PC-3 (cell line): ENCODE measurements around the gene SAMD4A. TPM values are rescaled to one million over a fixed set of nuclear protein-coding genes. Genes with fewer than 3 reads are reported as not detected.

Source experiments
- ATAC-seq: fragments of 200-7000 bp; cut with Tn5 transposase; 2 replicates; pipeline ENCODE4 v1.9.1; 2020; ENCODE audit warnings: mild to moderate bottlenecking, moderate library complexity
- BruUV-seq: library from RNA; stranded (reverse); fragments of 400-500 nt; replicated peaks from 2 replicates; lab custom pipeline; 2021; lab: Mats Ljungman, UMichigan
- CTCF ChIA-PET: fragments of 300-600 bp; sonication (Branson Sonifier 250); formaldehyde crosslinking; loops from one replicate; lab custom pipeline; 2022; ENCODE audit warnings: antibody characterized with exemption; lab: Charles Lee
- POLR2A ChIA-PET: fragments of 300-600 bp; sonication (Branson Sonifier 250); formaldehyde crosslinking; loops from one replicate; lab custom pipeline; 2022; ENCODE audit warnings: antibody characterized with exemption; ENCODE audit not compliant: unreplicated experiment; lab: Charles Lee
- DNase-seq: peaks from one replicate; pipeline ENCODE4 v3.0.0-alpha.2; 2015
- H2AFZ ChIP-seq: fragments of 300-600 bp; sonication (generic); 2 replicates; pipeline ENCODE4 v1.6.0; 2016; ENCODE audit warnings: antibody characterized with exemption, low read length
- H3F3A ChIP-seq: fragments of 300-600 bp; sonication (generic); one replicate; pipeline ENCODE4 v1.6.0; 2017; ENCODE audit warnings: antibody characterized with exemption, low read length, control low read depth, mild to moderate bottlenecking; ENCODE audit not compliant: unreplicated experiment
- H3K27ac ChIP-seq: fragments of 300-600 bp; sonication (generic); 2 replicates; pipeline ENCODE4 v1.5.1; 2016; ENCODE audit warnings: mild to moderate bottlenecking, low read length
- H3K27me3 ChIP-seq: fragments of 300-600 bp; sonication (generic); 2 replicates; pipeline ENCODE4 v1.6.1; 2016; ENCODE audit warnings: low read length, mixed read lengths
- H3K36me3 ChIP-seq: fragments of 300-600 bp; sonication (generic); 2 replicates; pipeline ENCODE4 v1.6.1; 2016; ENCODE audit warnings: low read depth, mixed run types, low read length, mixed read lengths
- H3K4me1 ChIP-seq: fragments of 300-600 bp; sonication (generic); 2 replicates; pipeline ENCODE4 v1.5.1; 2016; ENCODE audit warnings: low read length; ENCODE audit not compliant: insufficient read depth
- H3K4me2 ChIP-seq: fragments of 300-600 bp; sonication (generic); 2 replicates; pipeline ENCODE4 v1.6.0; 2016; ENCODE audit warnings: low read length
- H3K4me3 ChIP-seq: fragments of 300-600 bp; sonication (generic); 2 replicates; pipeline ENCODE4 v1.5.1; 2016; ENCODE audit warnings: mild to moderate bottlenecking, low read length, mixed read lengths
- H3K79me2 ChIP-seq: fragments of 300-600 bp; sonication (generic); 2 replicates; pipeline ENCODE4 v1.6.1; 2017; ENCODE audit warnings: low read length, mixed read lengths
- H3K9ac ChIP-seq: fragments of 300-600 bp; sonication (generic); 2 replicates; pipeline ENCODE4 v1.6.0; 2016; ENCODE audit warnings: mild to moderate bottlenecking, low read length
- H3K9me2 ChIP-seq: fragments of 300-600 bp; sonication (generic); replicated peaks from 2 replicates; pipeline ENCODE4 v1.6.1; 2016; ENCODE audit warnings: mixed run types, low read length, mixed read lengths
- H3K9me3 ChIP-seq: fragments of 300-600 bp; sonication (generic); 2 replicates; pipeline ENCODE4 v1.6.1; 2016; ENCODE audit warnings: low read length, mixed read lengths
- H4K20me1 ChIP-seq: fragments of 300-600 bp; sonication (generic); 2 replicates; pipeline ENCODE4 v1.6.1; 2016; ENCODE audit warnings: low read length, mixed read lengths
- CTCF ChIP-seq: fragments of 300-600 bp; sonication (generic); conservative IDR thresholded peaks from 2 replicates; pipeline ENCODE4 v1.5.1; 2017; ENCODE audit warnings: antibody characterized with exemption, low read depth, mild to moderate bottlenecking, low read length
- EZH2 ChIP-seq: fragments of 300-600 bp; sonication (generic); IDR thresholded peaks from one replicate; pipeline ENCODE4 v1.6.1; 2017; ENCODE audit warnings: antibody characterized with exemption, mild to moderate bottlenecking, low read length; ENCODE audit not compliant: unreplicated experiment
- EZH2phosphoT487 ChIP-seq: fragments of 300-600 bp; sonication (generic); IDR thresholded peaks from 2 replicates; pipeline ENCODE4 v1.6.1; 2018; ENCODE audit warnings: mild to moderate bottlenecking, antibody characterized with exemption, low read length, borderline replicate concordance
- intact Hi-C: fragments of 100-400 bp; cut with micrococcal nuclease; formaldehyde crosslinking; loops from 2 replicates; pipeline ENCODE4 v1.9.0; 2023
- total RNA-seq: library from RNA; depleted of rRNA; stranded (reverse); fragments of >200 nt; gene quantifications from 2 replicates; pipeline ENCODE4 v1.2.3, GENCODE V29; 2014

SAMD4A gene
- total RNA-seq, 1 experiment from 2014 or later: 42.9 TPM

- no peaks in the 10 kb centered on the region for H4K20me1 ChIP-seq
- DNase-seq: no peak
Observed at GRCh38 chr14:54697001-54697400, 130.1 kb downstream of the SAMD4A start.

GRCh38 chr14:54697803-54698202 is 130.9 kb downstream of the SAMD4A start:
- ChIA-PET CTCF (no interaction called here), POLR2A (no interaction called here)
- H3K4me1 ChIP-seq: peaks cover 15% of the 10 kb centered on the region
- peak; percentile 87 for ATAC-seq
- H4K20me1 ChIP-seq: no peaks in the 10 kb centered on the region
- no peak for TF ChIP-seq CTCF
- no peak for TF ChIP-seq EZH2phosphoT487
- no peak for TF ChIP-seq EZH2
- peak overlapping the region; percentile 56 for H2AFZ ChIP-seq
- intact Hi-C loops: no loop called here
- no peaks in the 10 kb centered on the region for H3K9me2 ChIP-seq
- peak overlapping the region; percentile 33 for H3K27ac ChIP-seq
- no TSS peak for BruUV-seq
- no peaks in the 10 kb centered on the region for H3K27me3 ChIP-seq
- peaks cover 23% of the 10 kb centered on the region for H3K79me2 ChIP-seq
- no peak overlapping the region for H3K9ac ChIP-seq
- DNase-seq: peak; percentile 83
- no peak overlapping the region for H3K4me3 ChIP-seq
- no peaks in the 10 kb centered on the region; the same call in 1 of the 2 replicates for H3K36me3 ChIP-seq
- H3K4me2 ChIP-seq: peak overlapping the region; percentile 7; the same call in 1 of the 2 replicates
- H3F3A ChIP-seq: no peaks in the 10 kb centered on the region
- H3K9me3 ChIP-seq: no peaks in the 10 kb centered on the region

More at GRCh38 chr14:54697001-54697400, 130.1 kb downstream of the SAMD4A start:
- Histone ChIP-seq H3K36me3 (no peaks in the 10 kb centered on the region), H3K9me3 (no peaks in the 10 kb centered on the region), H3K9me2 (no peaks in the 10 kb centered on the region), H2AFZ (no peak overlapping the region), H3K4me3 (no peak overlapping the region), H3F3A (no peaks in the 10 kb centered on the region), H3K4me2 (no peak overlapping the region), H3K9ac (no peak overlapping the region), H3K27ac (no peak overlapping the region), H3K79me2 (peaks cover 30% of the 10 kb centered on the region), H3K4me1 (peaks cover 15% of the 10 kb centered on the region), H3K27me3 (no peaks in the 10 kb centered on the region)
- ChIA-PET POLR2A (no interaction called here), CTCF (interaction anchor here (0.9 kb wide), 1 partner anchor 76 kb away, joined by 3 read pairs; no protein-coding TSS in a partner anchor)
- BruUV-seq: no TSS peak
- intact Hi-C loops: no loop called here
- no peak for ATAC-seq
- TF ChIP-seq CTCF (no peak), EZH2 (no peak), EZH2phosphoT487 (no peak)

GRCh38 chr14:54698501-54698900 is 131.6 kb downstream of the SAMD4A start:
- POLR2A ChIA-PET: no interaction called here
- Histone ChIP-seq H3K4me3 (no peak overlapping the region), H3F3A (no peaks in the 10 kb centered on the region), H3K36me3 (no peaks in the 10 kb centered on the region; the same call in 1 of the 2 replicates), H3K9me2 (no peaks in the 10 kb centered on the region), H4K20me1 (no peaks in the 10 kb centered on the region), H3K9ac (no peak overlapping the region), H3K9me3 (no peaks in the 10 kb centered on the region), H3K27ac (no peak overlapping the region), H2AFZ (no peak overlapping the region), H3K79me2 (peaks cover 18% of the 10 kb centered on the region), H3K4me1 (peaks cover 15% of the 10 kb centered on the region), H3K4me2 (no peak overlapping the region), H3K27me3 (no peaks in the 10 kb centered on the region)
- ATAC-seq (no peak), DNase-seq (no peak)
- TF ChIP-seq EZH2 (no peak), EZH2phosphoT487 (no peak), CTCF (no peak; the same call in 1 of the 2 replicates)
- BruUV-seq: TSS peak; percentile 11
- CTCF ChIA-PET: no interaction called here
- intact Hi-C loops: no loop called here
